ENCODE results near the gene RAB7B.

RAB7B gene

DNA sequence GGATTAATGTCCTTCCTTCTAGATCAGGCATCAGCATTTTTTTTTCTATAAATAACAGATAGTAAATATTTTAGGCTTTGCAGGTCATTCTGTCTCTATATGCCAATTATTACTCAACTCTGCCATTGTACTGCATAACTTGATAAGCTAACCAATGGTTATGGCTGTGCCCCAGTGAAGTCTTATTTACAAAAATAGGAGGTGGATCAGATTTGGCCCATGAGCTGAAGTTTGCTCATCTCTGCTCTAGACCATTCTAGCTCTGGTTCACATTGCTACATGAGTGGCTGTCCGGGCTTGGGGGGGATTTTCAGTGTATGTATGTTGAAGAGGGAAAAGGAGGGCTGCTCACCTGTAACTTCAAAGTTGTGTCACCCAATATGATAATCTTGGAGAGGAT is 10.1 kb downstream of the RAB7B start:
- ATAC-seq = no peak

GRCh38 chr1:205992218-205992882 is 10.8 kb downstream of the RAB7B start:
- ATAC-seq = no peak

GRCh38 chr1:205991237-205991636 is 12.0 kb downstream of the RAB7B start:
- ATAC-seq = no peak

GRCh38 chr1:205990226-205990625 is 13.0 kb downstream of the RAB7B start:
- ATAC-seq = no peak

GRCh38 chr1:205989786-205990185 is 13.4 kb downstream of the RAB7B start:
- ATAC-seq = no peak

GRCh38 chr1:205988585-205988995 is 14.6 kb downstream of the RAB7B start:
- ATAC-seq = no peak

DNA sequence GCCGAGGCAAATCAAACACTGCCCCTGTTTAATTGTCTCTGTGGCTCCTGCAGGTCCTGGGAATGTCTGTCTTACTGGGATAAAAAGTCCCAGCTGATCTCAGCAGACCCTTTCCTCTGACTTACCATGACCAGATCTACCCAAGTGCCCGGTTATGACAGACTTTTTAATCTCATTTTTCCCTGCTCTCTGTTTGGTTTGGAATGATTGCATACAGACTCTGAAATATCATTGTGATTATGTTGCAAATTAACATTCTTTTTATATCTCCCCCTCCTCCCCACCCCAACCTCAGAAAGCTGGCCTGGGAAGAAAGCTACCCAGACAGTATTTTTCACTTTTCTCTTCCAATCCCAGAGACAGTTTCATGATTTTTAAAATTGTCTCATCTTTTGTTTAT is 16.3 kb downstream of the RAB7B start:
- no peak for ATAC-seq

DNA sequence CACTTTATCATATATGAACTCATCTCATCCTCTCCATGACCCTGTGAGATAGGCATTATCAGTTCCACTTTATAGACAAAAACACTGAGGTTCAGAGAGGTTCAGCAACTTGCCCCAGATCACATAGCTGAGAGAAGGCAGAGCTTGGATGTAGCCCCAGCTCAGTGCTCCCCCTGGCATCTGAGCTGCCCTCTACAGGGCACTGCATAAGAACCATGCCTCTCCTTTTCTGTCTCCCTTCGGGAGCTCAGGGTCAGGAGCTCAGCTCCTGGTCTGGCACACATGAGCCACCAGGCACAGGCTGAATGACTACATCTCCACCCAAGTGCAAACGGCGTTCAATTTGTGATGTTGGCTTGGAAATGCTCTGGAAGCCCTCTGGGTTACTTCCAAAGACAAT is 16.9 kb downstream of the RAB7B start:
- ATAC-seq = no peak

- no peak for ATAC-seq
These were observed 17.7 kb downstream of the RAB7B start for GRCh38 chr1:205985330-205986005.

- peak; percentile 38 to 44 for ATAC-seq
These were observed 19.1 kb downstream of the RAB7B start for GRCh38 chr1:205983925-205984725.

DNA sequence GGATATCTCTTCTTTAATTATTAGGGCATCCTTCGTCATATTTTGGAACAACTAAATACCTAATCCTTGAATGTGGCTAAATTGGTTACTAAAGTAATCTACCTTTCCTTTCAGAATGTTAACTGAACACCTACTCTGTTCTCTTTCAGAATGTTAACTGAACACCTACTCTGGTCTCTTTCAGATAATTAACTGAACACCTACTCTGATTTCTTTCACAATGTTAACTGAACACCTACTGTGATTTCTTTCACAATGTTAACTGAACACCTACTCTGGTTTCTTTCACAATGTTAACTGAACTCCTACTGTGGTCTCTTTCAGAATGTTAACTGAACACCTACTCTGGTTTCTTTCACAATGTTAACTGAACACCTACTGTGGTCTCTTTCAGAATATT is 21.9 kb downstream of the RAB7B start:
- no peak for ATAC-seq

GRCh38 chr1:205980237-205980870 is 22.8 kb downstream of the RAB7B start:
- ATAC-seq = no peak

DNA sequence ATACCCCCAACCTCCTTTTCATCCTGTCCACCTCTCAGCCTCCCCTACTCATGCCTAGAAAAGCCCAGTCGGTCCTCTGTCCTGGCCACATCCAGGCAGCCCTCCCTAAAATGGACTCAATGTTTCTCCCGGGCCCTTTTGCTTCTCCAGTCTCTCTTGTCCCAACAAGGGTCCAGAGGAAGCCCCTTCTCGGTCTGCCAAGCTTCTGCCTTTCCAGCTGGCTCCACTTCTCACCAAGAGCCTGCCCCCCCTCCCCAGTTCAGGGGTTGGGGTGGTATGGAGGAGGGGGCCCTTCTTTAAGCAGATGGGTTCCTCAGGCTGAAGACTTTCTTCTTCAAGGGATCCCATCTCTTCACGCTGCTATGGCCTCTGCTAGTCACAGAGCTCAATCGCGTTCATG is 23.9 kb downstream of the RAB7B start:
- no peak for ATAC-seq

- no peak for ATAC-seq
These were observed 24.5 kb downstream of the RAB7B start for GRCh38 chr1:205978676-205979075.

GRCh38 chr1:205977402-205978014 is 25.7 kb downstream of the RAB7B start:
- ATAC-seq = peak; percentile 71 to 79

DNA sequence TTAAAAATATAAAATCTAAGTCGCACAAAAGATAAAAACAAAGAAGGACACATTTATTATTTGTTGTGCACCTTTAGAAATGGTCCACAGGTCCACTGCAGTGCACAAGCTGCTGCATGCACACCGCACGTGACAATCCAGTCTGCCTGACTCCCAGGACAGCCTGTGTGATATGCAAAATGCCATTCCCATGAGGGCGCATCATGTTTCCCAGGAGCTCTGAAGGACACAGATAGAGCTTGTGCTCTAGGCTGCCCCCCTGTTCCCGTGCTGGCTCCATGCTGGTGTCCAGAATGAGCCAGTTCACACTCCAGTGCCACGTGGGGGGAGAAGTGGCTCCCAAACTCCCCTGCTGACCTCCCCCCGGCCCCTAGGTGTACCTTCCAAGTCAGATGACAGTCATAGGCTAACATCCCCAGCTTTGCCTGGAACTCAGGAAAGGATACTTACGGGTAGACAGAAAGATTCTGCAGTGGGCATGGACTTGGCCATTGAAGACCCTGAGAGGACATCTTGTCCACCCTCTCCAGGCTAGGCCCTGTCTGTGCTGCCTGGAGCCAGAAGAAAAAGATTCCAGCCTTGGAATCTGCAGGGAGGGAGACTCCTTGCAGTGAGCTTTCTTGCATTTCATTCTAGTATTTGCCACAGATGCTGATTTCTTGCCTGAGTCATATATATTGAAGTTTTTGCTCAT is 26.3 kb downstream of the RAB7B start:
- no peak for ATAC-seq

- no peak for ATAC-seq
These were observed 27.2 kb downstream of the RAB7B start for GRCh38 chr1:205976036-205976435.

DNA sequence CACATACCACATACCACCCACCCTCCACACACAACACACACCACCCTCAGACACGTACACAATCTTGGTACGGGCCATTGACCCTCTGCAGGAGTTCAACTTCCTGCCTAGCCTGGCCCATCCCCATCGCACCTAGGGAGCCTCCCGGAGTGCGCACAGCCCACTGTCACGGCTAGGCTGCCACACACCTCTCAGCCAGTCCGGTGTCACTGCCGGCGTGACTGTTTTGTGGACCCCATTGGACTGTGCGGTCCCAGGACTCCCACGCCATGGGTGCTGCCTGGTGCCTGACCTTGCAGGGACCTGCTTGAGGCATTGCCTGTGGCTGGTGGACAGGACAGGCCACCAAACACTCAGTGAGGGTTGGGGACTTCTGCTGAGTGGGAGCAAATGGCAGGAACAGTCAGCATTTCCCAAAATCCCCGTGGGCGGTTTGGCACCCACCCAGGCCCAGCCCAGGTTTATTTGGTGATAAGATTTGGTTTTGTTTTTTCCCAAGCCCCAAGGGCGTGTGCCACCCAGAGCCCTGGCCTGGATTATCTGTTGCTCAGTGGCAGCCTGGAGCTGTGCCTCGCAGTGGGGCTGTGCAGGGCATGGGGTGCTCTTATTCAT is 27.7 kb downstream of the RAB7B start:
- no peak for ATAC-seq

DNA sequence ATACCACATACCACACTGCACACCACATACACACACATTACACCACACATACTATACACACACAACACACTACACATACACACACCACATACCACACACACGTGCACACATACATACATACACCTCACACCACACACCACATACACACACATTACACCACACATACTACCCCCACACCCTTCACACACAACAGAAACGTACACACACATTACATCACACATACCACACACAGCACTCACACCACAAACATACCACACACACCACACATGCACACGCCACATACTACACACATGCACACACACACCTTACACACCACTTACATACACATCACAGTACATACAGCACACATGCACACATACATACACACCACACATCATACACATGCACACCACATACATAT is 28.5 kb downstream of the RAB7B start:
- no peak for ATAC-seq

DNA sequence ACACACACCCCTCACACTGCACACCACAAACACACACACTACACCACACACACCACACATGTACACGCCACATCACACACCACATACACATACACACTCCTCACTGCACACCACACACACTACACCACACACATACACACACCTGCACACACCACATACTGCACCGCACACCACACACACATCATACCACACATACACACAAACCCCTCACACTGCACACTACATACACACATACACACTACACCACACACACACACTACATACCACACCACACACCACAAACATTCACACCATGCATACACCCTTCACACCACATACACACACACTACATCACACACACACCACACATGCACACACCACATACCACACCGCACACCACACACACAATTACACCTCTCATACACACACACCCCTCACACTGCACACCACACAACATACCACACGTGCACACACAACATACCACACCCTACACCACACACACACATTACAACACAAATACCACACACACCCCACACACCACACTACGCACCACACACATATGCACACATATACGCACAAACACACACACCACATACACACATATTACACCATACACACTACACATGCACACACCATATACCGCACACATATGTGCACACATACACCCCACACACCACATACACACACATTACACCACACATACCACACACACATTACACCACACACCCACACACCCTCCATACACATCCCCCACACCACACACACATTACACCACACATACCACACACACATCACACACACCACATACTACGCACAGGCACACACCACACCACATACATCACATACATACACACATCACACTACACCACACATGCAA is 29.6 kb downstream of the RAB7B start:
- ATAC-seq = no peak
